NCI-H524 treated with DMSO at 0.1 percent for 48 hours (cell line): ENCODE results near the gene ANKRD27.

Experiments used
- DNase-seq: peaks from one replicate; lab custom pipeline; 2025; lab: John Stamatoyannopoulos, UW

Gene ANKRD27

GRCh38 chr19:32550666-32551065, 124.3 kb downstream of the ANKRD27 start:
- no peak for DNase-seq
